DMS79 treated with DMSO at 0.1 percent for 48 hours (cell line): ENCODE data around the gene FLNB.

Source experiments
- DNase-seq: peaks from one replicate; lab custom pipeline; 2025; lab: John Stamatoyannopoulos, UW

FLNB gene

GRCh38 chr3:58077596-58078285 lies 69.5 kb downstream of the FLNB start:
- DNase-seq, result no peak

DNA sequence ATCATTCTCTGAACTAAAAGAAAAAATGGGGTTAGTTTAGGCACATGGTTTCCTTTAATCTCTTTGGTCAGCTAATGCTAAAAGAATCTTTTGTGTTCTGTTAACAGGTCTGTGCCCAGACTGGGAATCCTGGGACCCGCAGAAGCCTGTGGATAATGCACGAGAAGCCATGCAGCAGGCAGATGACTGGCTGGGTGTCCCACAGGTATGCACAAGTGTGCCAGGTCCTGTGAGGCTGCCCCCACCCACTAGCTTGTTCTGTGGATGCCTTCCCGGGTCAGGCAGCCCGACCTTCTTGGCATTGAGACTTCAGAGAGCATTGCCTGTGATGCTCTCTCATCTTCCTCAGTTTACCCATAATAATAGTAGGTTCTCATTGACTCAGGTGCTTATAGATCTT lies 70.4 kb downstream of the FLNB start:
- DNase-seq, result no peak

DNA sequence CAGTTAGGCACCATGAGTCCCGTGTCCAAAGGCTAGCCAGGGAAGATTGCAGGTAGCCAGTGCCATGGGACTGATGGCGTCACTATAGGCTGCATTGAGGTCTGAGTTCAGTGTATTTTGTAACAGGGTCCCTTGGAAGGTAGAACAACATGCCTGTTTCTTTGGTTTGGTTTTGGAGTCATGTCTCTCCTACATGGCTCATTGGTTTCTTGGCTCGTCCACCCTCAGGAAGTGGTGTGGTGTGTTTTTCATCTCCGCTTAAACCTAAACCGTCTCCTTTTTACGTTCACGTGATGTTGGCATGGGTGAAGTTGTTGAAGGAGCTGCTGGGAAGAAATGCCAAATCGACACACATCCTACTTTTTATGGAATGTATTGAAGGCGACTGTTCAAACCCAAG lies 71.6 kb downstream of the FLNB start:
- peak; percentile 7 for DNase-seq

- no peak for DNase-seq
Observed at GRCh38 chr3:58082047-58082446, 73.8 kb downstream of the FLNB start.

DNA sequence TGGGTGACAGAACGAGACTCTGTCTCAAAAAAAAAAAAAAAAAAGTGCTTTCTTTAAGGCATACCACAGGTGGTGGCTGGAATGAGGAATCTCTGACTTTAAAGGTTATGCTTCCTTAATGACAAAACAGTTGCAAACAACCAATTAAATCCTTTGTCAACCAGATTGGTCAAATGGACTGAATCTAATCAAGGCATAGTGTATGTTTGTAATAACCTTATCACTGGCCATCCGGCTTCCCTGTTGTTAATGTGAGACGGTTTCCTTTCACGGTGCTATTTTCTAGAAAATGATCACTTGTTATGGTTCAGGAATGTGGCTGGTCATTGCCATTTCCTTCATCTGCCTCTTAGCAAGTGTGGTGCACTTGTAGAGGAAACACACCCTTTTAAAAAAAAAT lies 75.9 kb downstream of the FLNB start:
- no peak for DNase-seq

GRCh38 chr3:58084788-58085543 lies 76.7 kb downstream of the FLNB start:
- DNase-seq, result no peak

DNA sequence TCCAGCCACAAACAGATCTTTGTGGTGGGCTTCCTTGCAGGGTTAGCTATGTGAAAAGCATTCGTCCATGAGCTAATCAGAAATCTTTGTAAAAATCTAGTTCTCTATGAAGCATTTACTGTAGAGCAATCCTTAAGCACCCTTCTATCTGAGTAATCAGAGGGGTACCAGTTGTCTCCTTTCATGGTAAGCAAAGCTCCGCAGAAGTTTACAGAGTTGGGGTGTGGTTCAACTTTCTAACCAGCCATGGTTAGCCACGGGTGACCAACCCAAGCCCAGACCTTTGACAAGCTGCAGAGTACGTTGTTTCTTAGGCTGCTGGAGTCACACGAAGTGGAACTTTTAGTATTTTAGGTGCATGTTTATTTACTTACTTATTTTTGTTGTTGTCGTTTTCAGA lies 77.4 kb downstream of the FLNB start:
- DNase-seq, result no peak

GRCh38 chr3:58088501-58088900 lies 80.3 kb downstream of the FLNB start:
- DNase-seq, result no peak

- DNase-seq, result no peak
Observed at GRCh38 chr3:58090351-58090750, 82.1 kb downstream of the FLNB start.

GRCh38 chr3:58092521-58092920 lies 84.3 kb downstream of the FLNB start:
- DNase-seq, result no peak

DNA sequence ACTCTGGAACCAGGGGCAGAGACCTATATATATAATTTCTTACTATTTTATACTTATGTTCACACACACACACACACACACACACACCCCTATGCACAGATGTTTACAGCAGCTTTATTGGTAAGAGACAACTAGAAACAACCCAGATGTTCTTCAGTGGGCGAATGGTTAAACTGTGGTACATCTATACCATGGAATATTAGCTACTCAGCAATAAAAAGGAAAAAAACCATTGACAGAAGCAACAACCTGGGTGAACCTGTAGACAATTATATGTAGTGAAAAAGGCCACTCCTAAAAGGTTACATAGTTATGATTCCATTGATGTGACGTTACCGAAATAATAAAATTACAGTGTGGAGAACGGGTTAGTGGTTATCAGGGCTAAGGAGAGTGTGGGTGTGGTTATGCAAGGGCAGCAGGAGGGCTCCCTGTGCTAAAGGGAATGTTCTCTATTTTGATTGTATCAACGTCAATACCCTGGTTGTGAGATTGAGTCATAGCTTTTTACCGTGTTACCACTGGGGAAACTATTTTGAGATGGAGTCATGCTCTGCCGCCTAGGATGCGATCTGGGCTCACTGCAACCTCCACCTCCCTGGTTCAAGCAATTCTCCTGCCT lies 85.5 kb downstream of the FLNB start:
- DNase-seq, result no peak

DNA sequence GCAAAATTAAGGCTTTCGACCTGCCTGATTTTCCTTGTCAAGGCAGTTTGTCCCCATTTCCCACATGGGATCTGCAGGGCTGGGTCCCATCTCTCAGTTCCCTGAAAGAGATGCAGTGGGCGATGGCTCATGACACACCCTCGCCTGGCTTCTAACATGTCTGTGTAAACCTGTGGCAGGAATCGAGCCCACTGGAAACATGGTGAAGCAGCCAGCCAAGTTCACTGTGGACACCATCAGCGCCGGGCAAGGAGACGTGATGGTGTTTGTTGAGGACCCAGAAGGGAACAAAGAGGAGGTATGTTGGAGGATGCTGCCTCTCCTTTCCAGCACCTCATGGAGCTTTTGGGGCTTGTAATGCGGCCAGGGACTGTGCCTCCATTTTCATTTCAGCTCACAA lies 86.4 kb downstream of the FLNB start:
- no peak for DNase-seq

GRCh38 chr3:58095603-58096138 lies 87.4 kb downstream of the FLNB start:
- no peak for DNase-seq

DNA sequence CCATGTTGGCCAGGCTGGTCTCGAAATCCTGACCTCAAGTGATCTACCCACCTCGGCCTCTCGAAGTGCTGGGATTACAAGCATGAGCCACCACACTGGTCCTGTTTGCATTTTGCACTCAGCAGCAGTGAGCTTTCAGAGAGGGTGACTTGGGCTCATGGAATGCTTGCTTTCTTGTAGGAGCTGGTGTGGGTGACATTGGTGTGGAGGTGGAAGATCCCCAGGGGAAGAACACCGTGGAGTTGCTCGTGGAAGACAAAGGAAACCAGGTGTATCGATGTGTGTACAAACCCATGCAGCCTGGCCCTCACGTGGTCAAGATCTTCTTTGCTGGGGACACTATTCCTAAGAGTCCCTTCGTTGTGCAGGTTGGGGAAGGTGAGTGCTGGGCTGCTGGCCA lies 90.3 kb downstream of the FLNB start:
- no peak for DNase-seq

DNA sequence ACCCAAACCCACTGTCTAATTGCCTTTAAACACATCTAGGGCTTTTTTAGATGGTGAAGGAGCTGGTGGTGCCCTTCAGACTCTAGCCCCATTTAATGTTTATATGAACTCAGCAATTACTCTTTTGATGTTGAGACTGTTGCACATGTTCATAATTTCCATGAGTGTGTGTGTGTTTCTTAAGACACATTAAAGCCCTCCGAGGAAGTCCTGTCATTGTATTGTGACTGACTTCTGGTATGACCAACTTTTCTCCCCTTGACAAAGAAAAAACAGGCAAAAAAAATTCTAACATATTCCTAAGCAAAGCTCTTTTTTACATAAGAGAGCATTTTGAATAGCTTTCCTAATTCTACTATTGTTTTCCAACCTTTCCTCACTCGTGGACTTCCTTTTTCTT lies 91.6 kb downstream of the FLNB start:
- no peak for DNase-seq

DNA sequence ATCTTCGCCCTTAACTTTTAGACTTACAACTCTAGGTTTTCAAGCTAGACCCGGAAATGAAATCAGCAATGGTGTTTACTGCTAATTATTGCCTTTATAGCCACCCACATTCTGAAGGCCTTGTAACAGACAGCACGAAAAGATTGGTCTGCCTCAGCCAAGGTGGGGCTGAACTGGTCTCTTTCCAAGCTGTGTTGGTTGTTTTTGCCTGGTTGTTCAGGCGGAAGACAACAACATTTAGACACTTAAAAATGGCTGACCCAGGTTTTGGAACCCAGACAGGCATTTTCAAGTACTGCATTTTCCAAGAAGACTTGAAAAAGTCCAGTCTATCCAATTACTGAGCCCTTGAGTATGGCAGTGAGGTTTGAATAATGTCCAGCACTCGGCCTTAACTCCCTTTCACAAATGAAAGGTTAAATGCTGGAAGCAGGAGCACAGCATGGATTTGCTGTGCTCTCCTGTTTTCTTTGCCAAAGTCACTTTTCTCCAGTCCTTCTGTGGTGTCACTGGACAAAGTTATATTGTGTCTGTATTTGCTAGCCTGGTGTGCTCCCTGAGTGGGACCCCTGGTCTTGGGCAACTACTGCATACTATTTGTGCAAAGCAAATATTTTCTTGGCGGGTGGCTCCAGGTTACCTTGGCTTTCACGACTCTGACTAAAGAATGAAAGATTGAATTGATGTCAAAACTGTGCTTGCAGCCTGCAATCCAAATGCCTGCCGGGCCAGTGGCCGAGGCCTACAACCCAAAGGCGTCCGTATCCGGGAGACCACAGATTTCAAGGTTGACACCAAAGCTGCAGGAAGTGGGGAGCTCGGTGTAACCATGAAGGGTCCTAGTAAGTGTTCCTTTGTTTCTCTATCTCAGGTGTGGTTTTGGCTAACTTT lies 93.5 kb downstream of the FLNB start:
- DNase-seq, result no peak

DNA sequence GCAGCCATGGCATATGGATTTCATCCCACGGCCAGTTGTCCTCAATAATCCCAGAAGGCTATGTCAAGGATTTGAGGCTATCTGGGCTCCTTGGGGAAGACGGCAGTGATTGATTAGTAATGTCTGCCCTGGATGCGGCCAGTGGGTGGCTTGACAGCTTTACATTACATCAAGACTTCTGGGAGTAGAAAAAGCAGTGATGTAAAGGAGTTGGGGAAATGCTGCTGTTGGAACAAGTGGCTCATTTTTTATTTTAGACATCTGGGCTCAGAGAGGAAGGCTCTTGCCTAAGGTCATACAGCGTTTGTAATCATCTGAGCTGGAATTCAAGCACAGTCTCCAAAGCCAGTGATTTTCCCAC lies 94.1 kb downstream of the FLNB start:
- DNase-seq, result no peak

DNA sequence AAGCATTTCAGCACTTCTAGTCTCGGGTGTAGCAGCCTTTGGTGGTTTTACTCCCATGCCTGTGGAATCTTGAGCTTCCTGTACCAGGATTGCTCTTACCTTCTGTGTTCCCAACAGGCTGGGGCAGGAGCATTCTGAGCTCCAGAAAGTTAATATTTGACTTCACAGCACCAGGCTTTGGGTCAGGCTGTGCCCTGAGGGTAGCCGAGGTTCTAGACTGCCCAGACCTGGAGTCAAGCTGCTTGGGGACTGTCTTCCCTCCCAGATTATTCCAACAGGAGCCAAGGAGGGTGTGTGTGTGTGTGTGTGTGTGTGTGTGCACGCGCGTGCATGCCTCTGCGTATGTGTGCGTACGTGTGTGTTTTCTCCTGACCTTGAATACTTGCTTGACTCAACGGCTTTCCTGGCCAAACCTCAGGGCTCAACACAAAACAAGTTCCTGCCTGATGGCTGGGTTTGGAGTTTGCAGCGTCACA lies 94.8 kb downstream of the FLNB start:
- no peak for DNase-seq

- DNase-seq, result no peak
Observed at GRCh38 chr3:58104151-58104550, 95.9 kb downstream of the FLNB start.

- DNase-seq, result no peak
Observed at GRCh38 chr3:58104712-58105111, 96.5 kb downstream of the FLNB start.

GRCh38 chr3:58105196-58105595 lies 97.0 kb downstream of the FLNB start:
- no peak for DNase-seq

- DNase-seq, result no peak
Observed at GRCh38 chr3:58106061-58106460, 97.8 kb downstream of the FLNB start.
